SK-N-SH (cell line): ENCODE data around the gene CEACAM16. TPM values are rescaled to one million over a fixed set of nuclear protein-coding genes. Genes with fewer than 3 reads are reported as not detected.

ENCODE experiments used
- CTCF ChIA-PET: fragments of 300-600, 350-600 bp; formaldehyde crosslinking; extraction: SDS; loops from one replicate; lab custom pipeline; 2021; lab: Yijun Ruan, JAX
- POLR2A ChIA-PET: fragments of 350-600 bp; sonication (Branson Sonifier 250); formaldehyde crosslinking; extraction: SDS; loops from one replicate; lab custom pipeline; 2020; ENCODE audit warnings: antibody characterized with exemption, inconsistent platforms; lab: Yijun Ruan, JAX
- DNase-seq: peaks from one replicate; pipeline ENCODE4 v3.0.0; 2012
- H2AFZ ChIP-seq: fragments of 200-600 bp; sonication (generic); 2 replicates; pipeline ENCODE4 v1.8.1; 2016; ENCODE audit warnings: antibody characterized with exemption, mild to moderate bottlenecking, low read depth
- H3F3A ChIP-seq: fragments of 200-600 bp; sonication (generic); replicated peaks from 2 replicates; pipeline ENCODE3; 2016; ENCODE audit warnings: antibody characterized with exemption, mild to moderate bottlenecking; ENCODE audit not compliant: insufficient read depth
- H3K27ac ChIP-seq, 2 experiments: fragments of 200-500 bp in 1 of 2; fragments of 200-600 bp in 1 of 2; sonication (Bioruptor generic) in 1 of 2; sonication (generic), shearing (Covaris generic) in 1 of 2; 2 replicates each; pipeline versions ENCODE4 v1.5.1 to v1.6.1; 2014 to 2016; ENCODE audit warnings: low read depth in 2 of 2, inconsistent platforms in 1 of 2, low read length in 1 of 2, mild to moderate bottlenecking in 1 of 2, mixed read lengths in 1 of 2
- H3K27me3 ChIP-seq: fragments of 200-600 bp; sonication (generic), shearing (Covaris generic); 2 replicates; pipeline ENCODE4 v1.6.1; 2016; ENCODE audit warnings: mixed run types; ENCODE audit not compliant: insufficient read depth
- H3K36me3 ChIP-seq, 2 experiments: fragments of 200-500 bp in 1 of 2; fragments of 200-600 bp in 1 of 2; sonication (Bioruptor generic) in 1 of 2; sonication (generic) in 1 of 2; replicated peaks in 1 of 2; 2 replicates each; pipeline versions ENCODE3 to v1.5.1; 2014 to 2016; ENCODE audit warnings: low read length in 1 of 2, mild to moderate bottlenecking in 1 of 2; ENCODE audit not compliant: insufficient read depth in 2 of 2, control insufficient read depth in 1 of 2
- H3K4me1 ChIP-seq, 2 experiments: fragments of 200-500 bp in 1 of 2; fragments of 200-600 bp in 1 of 2; sonication (Bioruptor generic) in 1 of 2; sonication (generic), shearing (Covaris generic) in 1 of 2; 2 replicates each; pipeline versions ENCODE4 v1.5.1 to v1.6.1; 2014 to 2016; ENCODE audit warnings: low read depth in 1 of 2, low read length in 1 of 2, mixed run types in 1 of 2; ENCODE audit not compliant: insufficient read depth in 2 of 2, control insufficient read depth in 1 of 2
- H3K4me2 ChIP-seq: fragments of 200-600 bp; sonication (generic), shearing (Covaris generic); 2 replicates; pipeline ENCODE4 v1.6.1; 2017; ENCODE audit warnings: mixed run types
- H3K4me3 ChIP-seq, 2 experiments: fragments of 200-500 bp in 1 of 2; fragments of 200-600 bp in 1 of 2; sonication (Bioruptor generic) in 1 of 2; sonication (generic), shearing (Covaris generic) in 1 of 2; 2 replicates each; pipeline versions ENCODE4 v1.5.1 to v1.8.1; 2014 to 2016; ENCODE audit warnings: low read depth in 2 of 2, inconsistent platforms in 1 of 2, low read length in 1 of 2, mild to moderate bottlenecking in 1 of 2, mixed read lengths in 1 of 2, moderate library complexity in 1 of 2
- H3K79me2 ChIP-seq: fragments of 200-600 bp; sonication (generic); 2 replicates; pipeline ENCODE4 v1.8.1; 2017; ENCODE audit warnings: mild to moderate bottlenecking; ENCODE audit not compliant: insufficient read depth
- H3K9ac ChIP-seq: fragments of 200-600 bp; sonication (generic); 2 replicates; pipeline ENCODE4 v1.6.1; 2017; ENCODE audit warnings: mixed run types
- H3K9me2 ChIP-seq: fragments of 200-600 bp; sonication (generic); 2 replicates; pipeline ENCODE4 v1.6.1; 2017; ENCODE audit warnings: mixed run types
- H3K9me3 ChIP-seq: fragments of 200-600 bp; sonication (generic); 2 replicates; pipeline ENCODE4 v1.6.1; 2017; ENCODE audit warnings: mixed run types, mild to moderate bottlenecking, moderate library complexity
- H4K20me1 ChIP-seq: fragments of 200-600 bp; sonication (generic); 2 replicates; pipeline ENCODE4 v1.6.1; 2017; ENCODE audit warnings: mild to moderate bottlenecking, mixed run types; ENCODE audit not compliant: insufficient read depth
- ELF1 ChIP-seq: IDR thresholded peaks from 2 replicates; pipeline ENCODE4 v1.4.0; 2012
- FOSL2 ChIP-seq: IDR thresholded peaks from 2 replicates; pipeline ENCODE4 v1.4.0; 2012; ENCODE audit warnings: low read depth, mild to moderate bottlenecking, moderate library complexity, borderline replicate concordance
- IRF3 ChIP-seq: fragments of 150-350 bp; IDR thresholded peaks from 2 replicates; pipeline ENCODE4 v1.6.1; 2016; ENCODE audit warnings: mild to moderate bottlenecking, low read depth, low read length
- MEF2A ChIP-seq: IDR thresholded peaks from 2 replicates; pipeline ENCODE4 v1.4.0; 2012; ENCODE audit warnings: low read depth, borderline replicate concordance
- RCOR1 ChIP-seq: fragments of 150-350 bp; IDR thresholded peaks from 2 replicates; pipeline ENCODE4 v1.6.1; 2017; ENCODE audit warnings: antibody characterized with exemption, low read length
- USF1 ChIP-seq: IDR thresholded peaks from 2 replicates; pipeline ENCODE4 v1.4.0; 2012; ENCODE audit warnings: low read depth, borderline replicate concordance
- USF2 ChIP-seq: fragments of 150-350 bp; IDR thresholded peaks from 2 replicates; pipeline ENCODE4 v1.6.1; 2017; ENCODE audit warnings: antibody characterized with exemption, low read length, low read depth, borderline replicate concordance
- YY1 ChIP-seq: IDR thresholded peaks from 2 replicates; pipeline ENCODE4 v1.4.0; 2012; ENCODE audit warnings: low read depth, mild to moderate bottlenecking
- WGBS: methylation state at CpG from one replicate; pipeline ENCODE4 v1.1.6; 2017; ENCODE audit warnings: low lambda C conversion rate; 5-methylcytosine and 5-hydroxymethylcytosine counted together
- polyA plus RNA-seq, 3 experiments: library from polyadenylated mRNA; depleted of rRNA; stranded (reverse); fragments of >200 nt; gene quantifications; 2 replicates each; pipeline ENCODE4 v1.2.3, GENCODE V29; 2012

The CEACAM16 gene
- polyA plus RNA-seq, 1 of the 3 experiments (the other 2 are of a cell fraction), result not detected

GRCh38 chr19:44731622-44732021, 32.7 kb downstream of the CEACAM16 start (continued):
- no peak for TF ChIP-seq IRF3
- TF ChIP-seq USF1, result no peak

GRCh38 chr19:44732235-44733014, 33.5 kb downstream of the CEACAM16 start:
- Histone ChIP-seq H3K9me2 (no peaks in the 10 kb centered on the region), H3K79me2 (no peaks in the 10 kb centered on the region), H3K27me3 (no peaks in the 10 kb centered on the region), H3K4me1 (no peaks in the 10 kb centered on the region), H3K27ac (no peak overlapping the region), H3K36me3 (no peaks in the 10 kb centered on the region), H4K20me1 (no peaks in the 10 kb centered on the region), H3K9me3 (no peaks in the 10 kb centered on the region), H3K4me2 (no peak overlapping the region), H3K9ac (no peak overlapping the region), H2AFZ (no peak overlapping the region), H3K4me3 (no peak overlapping the region), H3F3A (peaks cover 14% of the 10 kb centered on the region)
- ChIA-PET POLR2A (no interaction called here), CTCF (interaction anchor here (1.1 to 21.3 kb wide), 6 partner anchors 9 to 52 kb away, joined by 3 to 598 read pairs (median 6); partner anchors contain the start of gene CBLC)
- no peak for DNase-seq
- TF ChIP-seq YY1 (no peak), IRF3 (no peak), FOSL2 (no peak), MEF2A (no peak), RCOR1 (no peak), USF2 (no peak), ELF1 (no peak)
- WGBS, result 61% methylated on average over 10 of the region's 11 CpGs

GRCh38 chr19:44734357-44734756, 35.4 kb downstream of the CEACAM16 start:
- 48% methylated on average over 1 of the region's 1 CpG for WGBS
- Histone ChIP-seq H3K36me3 (no peaks in the 10 kb centered on the region), H2AFZ (no peak overlapping the region), H3K27me3 (no peaks in the 10 kb centered on the region), H3F3A (peaks cover 14% of the 10 kb centered on the region), H3K4me3 (no peak overlapping the region), H3K4me1 (no peaks in the 10 kb centered on the region; a peak in 1 of 4 replicates), H4K20me1 (no peaks in the 10 kb centered on the region), H3K9me3 (no peaks in the 10 kb centered on the region), H3K79me2 (no peaks in the 10 kb centered on the region), H3K4me2 (no peak overlapping the region), H3K27ac (0 out of 4 replicates have a peak overlapping the region, but pooled peaks of 1 of the 2 experiments have one; percentile 7), H3K9ac (no peak overlapping the region), H3K9me2 (no peaks in the 10 kb centered on the region)
- POLR2A ChIA-PET, result no interaction called here
- CTCF ChIA-PET, result interaction anchor here (3.3 to 21.3 kb wide), 2 partner anchors 11 to 36 kb away, joined by 28 to 598 read pairs; partner anchors contain the start of gene CBLC
- TF ChIP-seq YY1, result no peak
- no peak for DNase-seq
